ENCODE data around the gene SLC16A5. TPM values are rescaled to one million over a fixed set of nuclear protein-coding genes. Genes with fewer than 3 reads are reported as not detected.
"Not testable (repeated sequence)": the region's sequence is repeated elsewhere in the genome, so short reads cannot be mapped to it uniquely, and the experiment has no call there.

The SLC16A5 gene
- 10 to 100 TPM in 1 of 10 donors, 1 to 10 TPM in 9; 5.3 to 12.2 (median 7.6) TPM for polyA plus RNA-seq (ENCODE audit: insufficient read length in 10 of 10)
- long read RNA-seq, donor 1, partial matches to known transcripts, result 0 of 1 reads
- long read RNA-seq, donor 1, other reads (novel, unspliced or antisense), result 0 of 1 reads
- long read RNA-seq, donor 2, result 0 reads
- long read RNA-seq, donor 3, result 0 reads
- long read RNA-seq, donor 4, result 0 reads
- long read RNA-seq, donor 5, partial matches to known transcripts, result 0 of 1 reads
- long read RNA-seq, donor 5, other reads (novel, unspliced or antisense), result 0 of 1 reads
- long read RNA-seq, donor 6, partial matches to known transcripts, result 0 of 1 reads
- long read RNA-seq, donor 6, other reads (novel, unspliced or antisense), result 0 of 1 reads
- long read RNA-seq, donor 7, result 0 reads
- long read RNA-seq, donor 8, result 0 reads
- long read RNA-seq, donor 9, result 0 reads

GRCh38 chr17:75087558-75088453 is at the start of gene SLC16A5:
Gene SLC16A5 (plus strand): TSS chr17:75087954. CDS start chr17:75093637, 5,683 bp downstream.
- DNase-seq, result peak; percentile 68 to 92 (median 76)

- no peak for DNase-seq
Measured at GRCh38 chr17:75039238-75039637, 48.5 kb upstream of the SLC16A5 start.

- DNase-seq, result no peak
Measured at GRCh38 chr17:75041656-75042280, 46.0 kb upstream of the SLC16A5 start.

- not testable (repeated sequence) for DNase-seq
Measured at GRCh38 chr17:75043789-75044188, 44.0 kb upstream of the SLC16A5 start.

- no peak for DNase-seq
Measured at GRCh38 chr17:75044716-75045115, 43.0 kb upstream of the SLC16A5 start.

GRCh38 chr17:75045946-75046406 is 41.8 kb upstream of the SLC16A5 start:
- not testable (repeated sequence) for DNase-seq

GRCh38 chr17:75046407-75047289 is 41.1 kb upstream of the SLC16A5 start, which contains the start of the genes ATP5PD and KCTD2:
Gene ATP5PD (minus strand): TSS chr17:75046969. CDS start chr17:75042650, 4,319 bp downstream.
Gene KCTD2 (plus strand): TSS chr17:75047225. CDS start chr17:75047251, 26 bp downstream.
- peak; percentile 97 to 99 (median 98) for DNase-seq

GRCh38 chr17:75047398-75048098 is 40.2 kb upstream of the SLC16A5 start:
- peak in 2 of 3 donors; percentile 44 to 77 for DNase-seq

GRCh38 chr17:75048249-75048878 is 39.4 kb upstream of the SLC16A5 start:
- DNase-seq, result peak in 2 of 3 donors; percentile 29 to 48

GRCh38 chr17:75049057-75049456 is 38.7 kb upstream of the SLC16A5 start:
- no peak for DNase-seq

GRCh38 chr17:75049706-75050105 is 38.0 kb upstream of the SLC16A5 start:
- DNase-seq, result no peak

- no peak for DNase-seq
Measured at GRCh38 chr17:75051941-75052340, 35.8 kb upstream of the SLC16A5 start.

- peak; percentile 64 to 86 (median 65) for DNase-seq
Measured at GRCh38 chr17:75059369-75060345, 28.1 kb upstream of the SLC16A5 start.

- DNase-seq, result no peak
Measured at GRCh38 chr17:75060434-75061054, 27.2 kb upstream of the SLC16A5 start.

GRCh38 chr17:75061055-75061438 is 26.7 kb upstream of the SLC16A5 start:
- no peak for DNase-seq

- no peak for DNase-seq
Measured at GRCh38 chr17:75061618-75062017, 26.1 kb upstream of the SLC16A5 start.

- no peak for DNase-seq
Measured at GRCh38 chr17:75063201-75063600, 24.6 kb upstream of the SLC16A5 start.

GRCh38 chr17:75063626-75064025 is 24.1 kb upstream of the SLC16A5 start:
- no peak for DNase-seq
